Measurements from ENCODE around the gene B3GALT2.

DNA sequence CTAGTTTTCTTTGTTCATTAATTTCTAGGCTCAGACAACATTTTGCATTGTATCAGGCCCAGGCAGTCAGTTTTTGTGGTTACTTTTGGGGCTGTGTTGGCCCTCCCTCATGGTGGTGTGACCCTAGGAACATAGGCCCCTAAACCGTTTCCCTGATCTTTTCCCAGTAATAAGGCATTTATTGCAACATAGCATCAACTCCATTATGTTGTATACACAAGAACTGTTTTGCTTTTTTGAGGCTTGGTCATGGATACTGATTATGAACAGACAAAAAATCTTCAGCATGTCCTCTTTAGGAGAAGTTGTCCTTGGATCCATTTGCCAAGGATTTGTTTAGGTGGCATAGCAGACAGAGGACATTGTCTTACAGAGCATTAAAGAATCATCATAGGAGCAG is 10.3 kb downstream of the B3GALT2 start:
- TF ChIP-seq EZH2phosphoT487 (IDR thresholded peaks at IDR 0.05; ENCODE audit: insufficient read depth, low read depth) (no peak), EZH2 (IDR thresholded peaks at IDR 0.05; ENCODE audit: insufficient read depth, poor library complexity, severe bottlenecking) (no peak)

Measured in GM23248 (cell line).